ENCODE measurements around the gene ARFIP2.

DNA sequence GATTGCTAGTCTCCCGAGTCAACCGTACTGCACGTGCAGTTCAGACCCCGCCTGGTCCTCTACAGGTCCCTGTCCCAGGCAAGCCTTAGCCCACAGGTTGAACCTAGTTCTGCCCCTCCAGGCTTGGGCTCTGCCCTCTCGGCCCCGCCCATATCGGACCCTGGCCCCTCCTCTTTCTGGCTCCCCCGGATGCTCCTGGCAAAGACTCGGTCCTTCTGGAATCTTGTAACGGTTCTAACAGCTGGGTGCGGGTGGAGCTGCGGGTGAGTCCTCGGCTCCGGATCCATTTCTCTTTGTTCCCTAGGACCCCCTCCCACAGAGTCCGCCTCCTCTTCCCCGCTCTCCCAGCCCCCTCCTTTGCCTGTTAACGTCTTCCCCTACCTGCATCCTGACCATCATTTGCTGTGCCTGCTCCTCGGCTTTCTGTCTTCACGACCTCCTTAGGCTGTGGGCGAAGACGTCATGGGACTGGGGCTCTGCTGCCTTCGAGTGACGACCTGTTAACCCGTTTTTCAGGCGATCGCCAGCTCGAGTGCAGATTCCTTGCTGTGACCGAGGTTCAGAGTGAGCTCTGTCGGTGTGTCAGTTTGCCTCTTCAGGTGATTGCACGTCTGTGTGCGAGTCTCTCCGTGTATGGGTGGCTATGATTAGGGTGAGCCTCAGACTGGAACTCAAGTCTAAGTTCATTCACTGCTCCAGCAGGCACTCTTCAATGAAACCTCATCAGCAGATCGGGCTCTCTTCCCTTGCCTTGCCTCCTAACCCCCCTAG lies 16.1 kb upstream of the ARFIP2 start, which contains the start of gene DNHD1:
- no peak for TF ChIP-seq CTCF (conservative IDR thresholded peaks at IDR 0.05)
- no peak for TF ChIP-seq EZH2 (IDR thresholded peaks at IDR 0.05; ENCODE audit: low read depth)

Measured in PC-9 (cell line).